SHP77 (cell line): ENCODE results near the gene CCNI.
"Not testable (repeated sequence)": the region's sequence is repeated elsewhere in the genome, so short reads cannot be mapped to it uniquely, and the experiment has no call there.

Experiments used
- DNase-seq, 2 experiments: peaks; one replicate each; lab custom pipeline; 2025; lab: John Stamatoyannopoulos, UW

CCNI gene

DNA sequence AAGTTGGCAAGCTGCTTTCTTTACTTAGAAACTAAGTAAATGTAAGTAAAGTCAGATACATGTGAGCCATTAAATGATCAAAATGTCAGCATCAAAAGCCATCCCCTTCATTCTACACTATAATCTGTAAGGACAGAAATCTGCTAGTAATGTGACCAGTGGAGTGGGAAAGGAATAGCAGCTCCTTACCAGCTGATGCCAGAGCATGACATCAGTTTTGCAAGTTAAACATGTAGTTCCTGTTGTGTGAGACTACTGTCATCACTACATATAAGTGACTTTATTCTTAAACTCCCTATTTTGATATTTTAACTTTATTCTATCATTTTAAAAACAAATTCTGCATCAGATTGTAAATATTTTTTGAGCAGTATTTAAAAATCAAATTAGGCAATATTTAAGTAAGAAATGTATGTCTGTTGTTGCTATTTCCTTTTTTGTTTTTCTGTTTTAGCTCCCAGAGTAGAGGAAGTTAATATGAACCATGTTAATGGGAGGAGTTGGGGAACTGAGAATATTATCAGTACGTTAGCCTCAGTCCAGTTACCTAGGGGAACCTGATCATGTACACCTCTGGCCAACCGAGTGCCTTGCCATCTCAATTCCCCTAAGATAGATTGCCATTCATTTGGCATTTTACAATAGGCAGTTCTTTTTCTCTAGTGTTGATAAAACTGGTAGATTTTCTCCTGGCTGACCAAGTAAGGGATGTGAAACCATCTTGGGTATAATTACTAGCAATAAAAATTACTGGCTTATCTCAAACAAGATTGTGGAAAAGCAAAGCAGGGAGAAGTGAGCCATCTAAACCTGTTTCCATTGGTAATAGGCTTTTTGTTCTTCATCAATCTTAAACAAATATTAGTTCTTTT, 34.7 kb downstream of the CCNI start:
- no peak for DNase-seq

DNA sequence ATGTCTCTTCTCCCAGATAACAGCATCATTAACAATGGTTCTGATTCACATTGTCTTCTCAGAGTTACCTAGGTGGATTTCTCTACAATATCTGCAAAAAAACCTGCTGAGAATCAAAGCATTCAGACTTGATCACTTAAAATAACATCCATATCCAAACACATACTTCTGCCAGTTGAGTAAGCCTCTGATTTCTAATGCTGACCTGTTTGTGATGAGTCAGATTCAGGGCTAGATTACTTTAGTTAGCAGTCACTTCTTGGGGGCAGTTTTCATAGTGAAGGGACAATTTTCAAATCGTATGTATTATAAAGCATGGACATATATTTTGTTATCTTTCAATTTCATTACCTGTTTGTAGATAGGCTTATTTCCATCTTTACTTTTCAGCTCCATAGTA, 35.5 kb downstream of the CCNI start:
- DNase-seq: no peak

DNA sequence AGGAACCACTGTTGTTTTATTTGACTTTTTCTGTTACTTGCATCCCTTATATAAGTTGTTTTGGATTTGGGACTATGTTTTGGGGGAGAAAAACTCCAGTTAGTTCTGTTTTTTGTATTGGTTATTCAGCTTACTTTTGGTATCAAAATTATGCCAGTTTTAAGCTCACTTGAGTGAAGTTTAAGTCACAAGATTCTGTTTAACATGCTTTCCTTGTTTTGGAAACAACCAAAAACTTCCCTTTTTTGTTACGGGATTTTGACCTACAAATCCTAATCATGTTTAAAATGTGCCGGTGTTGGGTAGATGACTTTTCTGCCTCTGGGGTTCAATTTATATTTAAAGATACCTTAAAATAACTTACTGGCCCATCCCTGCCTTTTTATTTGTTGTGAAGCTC, 36.0 kb downstream of the CCNI start:
- no peak for DNase-seq

DNA sequence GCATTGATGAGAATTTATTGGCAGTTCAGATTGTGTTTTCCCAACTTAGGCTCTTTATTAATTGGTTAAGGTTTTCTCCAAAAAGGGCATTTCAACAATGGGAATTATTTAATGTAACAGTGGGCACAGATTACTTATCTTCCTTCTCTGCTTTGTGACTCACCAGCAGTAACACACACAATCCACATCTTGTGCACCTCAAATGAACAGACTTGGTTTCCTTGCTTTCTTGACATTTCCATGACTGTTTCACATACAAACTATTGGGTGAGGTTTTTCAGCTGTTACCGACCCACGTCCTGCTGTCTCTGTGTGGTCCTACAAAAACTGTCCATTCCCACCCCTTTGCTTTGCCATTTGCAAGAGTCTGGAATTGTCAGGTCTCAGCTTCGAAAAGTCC, 38.1 kb downstream of the CCNI start:
- no peak for DNase-seq

DNA sequence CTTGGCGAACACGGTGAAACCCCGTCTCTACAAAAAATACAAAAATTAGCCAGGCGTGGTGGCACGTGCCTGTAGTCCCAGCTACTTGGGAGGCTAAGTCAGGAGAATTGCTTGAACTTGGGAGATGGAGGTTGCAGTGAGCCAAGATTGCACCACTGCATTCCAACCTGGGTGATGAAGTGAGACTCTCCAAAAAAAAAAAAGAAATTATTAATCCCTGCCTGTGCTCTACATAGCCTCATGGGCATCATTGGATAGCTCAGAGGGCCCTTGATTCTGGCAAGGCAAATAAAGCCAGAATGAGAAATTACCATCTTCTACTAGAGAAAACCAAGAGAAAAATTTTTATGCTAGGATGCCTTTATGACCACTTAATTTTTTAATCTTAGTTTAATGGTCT, 38.6 kb downstream of the CCNI start:
- DNase-seq: not testable (repeated sequence)

DNA sequence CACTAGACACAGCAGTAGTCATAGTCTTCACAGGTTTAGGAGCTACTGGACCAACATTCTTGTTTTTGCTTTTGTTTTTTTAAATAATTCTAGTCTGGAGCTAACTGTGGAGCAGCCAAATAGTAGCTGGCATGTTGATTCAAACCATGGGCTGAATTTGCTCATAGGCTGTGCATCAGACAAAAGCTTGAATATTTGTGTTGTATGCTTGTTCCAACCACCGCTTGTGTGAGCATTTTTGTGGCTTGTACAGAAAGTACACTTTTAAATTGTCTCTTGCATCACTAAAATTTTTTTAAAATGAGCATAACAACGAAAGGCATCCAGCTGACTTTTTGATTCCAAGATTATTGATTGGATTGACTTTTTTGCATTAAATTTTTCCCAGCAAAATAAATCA, 39.6 kb downstream of the CCNI start:
- no peak for DNase-seq

DNA sequence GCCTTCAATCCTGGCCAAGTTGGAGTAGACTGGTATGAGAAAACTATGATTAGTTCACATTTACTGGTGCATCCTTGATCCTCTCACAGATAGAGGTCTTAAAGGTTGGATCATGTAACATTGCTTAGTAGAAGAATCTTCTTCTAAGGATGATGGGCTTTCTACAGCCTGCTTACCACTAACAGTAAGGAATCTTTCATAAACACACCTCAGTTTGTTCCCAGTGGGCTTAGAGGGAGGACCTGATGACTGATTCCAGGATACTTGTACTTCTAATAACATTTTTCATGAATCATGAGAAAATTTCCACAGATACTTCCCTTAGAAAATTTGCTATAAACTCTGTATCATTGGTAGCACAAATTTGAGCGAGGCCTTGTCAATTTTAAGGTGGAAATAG, 40.6 kb downstream of the CCNI start:
- no peak for DNase-seq

DNA sequence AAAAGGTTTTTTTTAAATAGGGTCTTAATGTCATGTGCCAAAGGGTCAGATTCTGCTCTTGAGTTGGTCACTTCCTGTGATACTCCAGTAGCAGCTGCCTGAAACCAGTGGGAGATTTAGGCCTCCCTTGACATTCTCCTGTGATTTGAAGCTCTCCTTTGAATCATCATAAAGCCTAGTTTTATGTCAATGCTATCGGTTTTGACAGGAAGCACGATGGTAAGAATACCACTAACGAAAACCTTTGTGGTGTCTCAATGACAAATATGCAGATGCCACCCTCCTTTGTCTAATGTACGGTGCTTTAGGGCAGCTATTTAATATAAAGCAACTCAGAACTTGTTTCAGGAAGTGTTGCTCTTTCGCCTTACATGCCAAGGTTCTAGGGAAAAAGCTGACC, 44.2 kb downstream of the CCNI start:
- DNase-seq: no peak

DNA sequence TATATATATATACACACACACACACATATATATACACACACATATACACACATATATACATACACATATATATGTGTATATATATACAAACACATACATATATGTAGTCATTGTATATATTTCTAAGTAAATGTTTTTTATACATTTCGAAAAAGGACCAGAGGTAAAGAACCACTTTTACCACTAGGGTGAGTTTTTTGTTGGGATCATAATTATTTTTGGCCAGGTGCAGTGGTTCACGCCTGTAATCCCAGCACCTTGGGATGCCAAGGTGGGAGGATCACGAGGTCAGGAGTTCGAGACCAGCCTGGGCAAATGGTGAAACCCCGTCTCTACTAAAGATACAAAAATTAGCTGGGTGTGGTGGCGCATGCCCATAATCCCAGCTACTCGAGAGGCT, 46.0 kb downstream of the CCNI start:
- DNase-seq: not testable (repeated sequence)

DNA sequence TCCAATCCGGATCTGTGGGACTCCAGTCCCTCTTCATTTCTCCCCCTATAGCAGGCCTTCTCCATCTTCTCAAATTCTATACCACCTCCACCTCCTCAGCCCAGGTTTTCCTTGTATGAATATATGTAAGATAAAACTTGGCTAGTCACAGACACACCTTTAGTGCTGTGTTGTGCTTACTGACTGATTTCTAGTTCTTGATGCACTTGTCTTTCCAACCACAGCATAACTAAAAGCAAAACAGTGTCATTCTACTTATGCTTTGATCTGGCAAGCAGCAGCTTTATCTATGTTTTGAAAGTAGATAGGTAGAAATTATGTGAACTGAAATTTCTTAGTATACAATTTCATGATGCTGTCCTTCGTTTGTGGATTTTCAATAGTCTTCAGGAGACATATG, 47.5 kb downstream of the CCNI start:
- no peak for DNase-seq

DNA sequence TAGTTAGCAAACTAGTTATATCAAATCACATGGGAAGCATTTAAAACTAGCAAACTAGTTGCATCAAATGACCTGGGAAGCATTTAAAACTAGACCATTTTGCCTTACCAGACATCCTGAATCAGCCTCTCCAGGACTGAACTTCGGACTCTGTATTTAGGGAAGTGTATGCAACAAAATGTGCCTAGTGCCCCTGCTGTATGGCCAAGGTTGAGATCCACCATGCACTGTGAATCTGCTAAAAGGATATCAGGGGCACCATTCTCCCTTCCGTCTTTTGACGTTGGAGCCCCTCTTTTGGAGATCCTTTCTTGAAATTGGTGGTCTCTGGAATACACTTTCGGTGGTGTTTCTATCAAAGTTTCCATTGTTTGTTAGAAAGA, 49.5 kb downstream of the CCNI start:
- no peak for DNase-seq

DNA sequence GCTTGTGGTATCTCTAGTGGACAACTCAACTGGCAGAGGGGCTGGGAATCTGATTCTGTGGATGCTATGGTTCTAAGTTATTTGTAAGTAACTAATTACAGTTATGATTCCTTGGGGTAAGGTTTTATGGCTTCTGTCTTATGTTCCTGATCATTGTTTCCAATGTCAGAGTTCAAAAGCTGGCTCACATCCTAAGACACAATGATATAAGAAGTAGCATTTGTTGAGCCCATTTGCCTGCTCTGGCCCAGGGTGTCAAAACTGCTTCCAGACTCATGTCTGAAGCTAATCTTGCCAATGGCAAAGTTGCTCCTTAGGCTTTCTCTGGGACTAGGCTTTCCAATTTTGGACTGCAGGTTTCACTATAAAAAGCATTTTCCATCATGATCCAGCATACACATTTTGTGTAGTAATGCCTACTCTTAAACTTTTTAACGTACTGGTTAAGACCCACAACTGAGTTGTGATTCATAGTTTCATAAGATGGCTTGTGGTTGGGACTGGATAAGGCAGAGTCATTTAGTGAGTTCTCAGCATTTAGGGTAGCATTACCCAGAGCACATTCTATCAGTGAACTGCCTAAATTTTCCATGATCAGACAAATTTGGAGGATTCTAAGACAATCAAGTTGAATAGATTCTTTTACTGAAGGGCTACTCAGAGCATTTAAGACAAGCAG, 50.0 kb downstream of the CCNI start:
- DNase-seq: no peak

DNA sequence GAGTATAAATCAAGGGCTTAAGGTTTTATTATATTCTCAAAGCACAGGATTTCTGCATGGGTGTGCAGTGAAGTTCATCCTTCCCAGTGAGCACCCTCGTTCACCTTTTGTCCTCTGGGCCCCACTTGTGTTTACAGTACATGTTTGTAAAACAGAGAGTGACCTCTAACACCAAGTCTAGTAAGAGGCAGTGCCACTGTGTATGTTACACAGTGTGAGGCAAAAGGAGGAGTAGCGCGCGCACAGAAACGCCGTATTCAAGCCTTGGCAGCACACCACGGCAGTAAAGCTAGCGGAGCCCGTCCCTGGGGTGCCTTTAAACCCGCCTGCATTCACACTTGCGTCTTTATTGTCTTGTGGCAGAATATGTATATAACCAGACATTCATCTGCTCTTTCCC, 51.9 kb downstream of the CCNI start:
- no peak for DNase-seq

DNA sequence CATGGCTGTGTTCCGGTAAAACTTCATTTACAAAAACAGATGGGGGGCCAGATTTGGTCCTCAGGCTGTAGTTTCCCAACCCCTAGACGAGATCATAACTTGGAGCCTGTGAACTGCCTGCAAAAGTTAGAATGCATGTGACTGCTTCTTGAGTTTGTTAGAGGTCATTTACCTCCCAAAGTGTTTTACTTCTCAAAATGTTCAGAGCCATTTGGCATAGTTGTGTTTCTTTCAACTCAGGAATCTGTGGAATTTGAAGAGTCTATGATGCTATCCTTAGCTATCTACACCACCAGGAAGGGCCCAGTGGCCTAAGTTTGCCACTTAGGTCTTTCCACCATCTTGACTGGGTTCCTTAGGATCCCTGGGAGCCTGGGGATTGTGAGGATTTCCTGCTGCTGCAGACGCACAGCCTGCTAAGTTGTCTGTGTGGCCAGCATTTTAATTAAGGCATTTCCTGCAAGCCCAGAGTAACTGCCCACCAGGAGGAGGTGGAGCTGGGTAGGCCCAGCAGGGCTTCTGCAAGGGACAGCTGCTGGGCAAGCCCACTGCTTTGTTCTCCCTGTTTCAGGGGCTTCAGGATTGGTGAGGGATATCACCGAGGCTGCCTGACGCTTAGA, 53.1 kb downstream of the CCNI start:
- DNase-seq: no peak

DNA sequence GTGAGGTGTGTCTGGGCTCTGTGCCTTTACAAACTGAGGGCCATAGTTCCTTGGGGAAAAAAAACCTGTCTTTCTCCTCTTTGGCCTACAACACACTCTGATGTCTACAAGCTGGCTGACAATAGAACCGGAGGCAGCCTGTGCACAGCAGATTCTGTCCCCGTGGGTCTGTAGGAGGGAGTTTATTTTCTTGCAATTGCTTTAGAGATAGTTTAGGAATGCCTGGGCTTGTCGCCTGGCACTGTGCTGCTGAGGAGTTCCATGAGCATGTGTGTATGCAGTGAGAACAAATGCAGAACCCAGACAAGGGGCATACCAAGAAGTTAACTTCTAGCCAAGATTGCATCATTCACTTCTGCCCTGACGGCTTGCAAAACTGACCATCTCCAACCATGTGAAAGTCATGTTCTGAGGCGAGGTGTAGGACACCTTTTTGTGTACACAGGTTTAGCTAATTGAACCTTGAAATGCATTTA, 54.1 kb downstream of the CCNI start:
- no peak for DNase-seq

DNA sequence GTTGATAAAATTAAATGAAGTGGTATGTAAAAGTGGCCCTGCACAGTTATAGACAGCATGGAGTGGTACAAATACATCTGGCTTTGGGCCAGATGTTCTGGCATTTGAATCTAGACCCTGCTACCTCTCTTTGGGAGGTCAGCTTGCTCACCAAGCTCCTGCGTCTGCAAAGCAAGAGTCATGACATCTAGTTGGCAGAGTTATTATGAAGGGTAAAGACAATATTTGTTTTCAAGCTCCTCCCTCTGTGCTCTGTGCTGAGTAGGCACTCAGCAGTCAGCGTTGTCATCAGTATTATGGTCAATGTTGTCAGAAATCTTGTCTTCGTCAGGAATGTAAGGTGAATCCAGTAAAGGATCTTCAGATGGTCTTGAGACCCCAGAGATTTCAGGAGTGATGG, 55.8 kb downstream of the CCNI start:
- no peak for DNase-seq

DNA sequence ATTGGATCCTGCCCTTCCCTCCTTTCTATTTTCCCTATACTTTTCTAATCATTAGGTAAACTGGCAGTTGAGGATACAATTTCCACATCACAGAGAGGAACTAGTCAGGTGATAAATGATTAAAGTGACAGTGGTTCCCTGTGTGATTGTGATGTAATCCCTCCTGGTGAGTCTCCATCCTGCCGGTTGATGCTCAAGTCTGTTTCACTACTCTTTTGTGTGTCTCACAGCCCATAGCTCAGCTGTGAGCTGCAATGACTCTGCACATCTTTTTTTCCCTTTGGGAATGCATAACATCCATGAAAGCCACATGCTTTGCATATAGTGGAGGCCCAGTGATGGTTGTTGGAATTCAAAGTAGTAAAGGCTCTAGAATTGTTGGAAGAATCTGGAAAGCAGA, 60.4 kb downstream of the CCNI start:
- DNase-seq: no peak

DNA sequence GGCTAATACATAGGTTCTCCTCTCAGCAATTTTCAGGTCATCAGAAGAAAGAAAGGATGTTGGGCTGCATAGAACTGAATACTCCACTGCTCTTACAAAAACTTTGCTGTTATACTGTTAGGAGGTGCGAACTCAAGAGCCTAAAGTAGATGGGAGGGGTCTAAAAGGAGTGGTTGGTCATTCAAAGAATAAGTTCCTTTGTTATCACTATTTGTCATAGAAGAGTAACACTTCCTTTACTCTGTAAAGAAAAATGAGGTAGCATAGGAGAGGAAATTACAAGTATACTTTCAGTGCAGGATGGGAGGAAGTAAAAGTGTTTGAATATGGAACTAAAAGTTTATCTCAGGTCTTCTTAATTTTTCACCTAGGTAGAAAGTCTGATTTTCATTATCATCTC, 61.5 kb downstream of the CCNI start:
- DNase-seq: no peak

DNA sequence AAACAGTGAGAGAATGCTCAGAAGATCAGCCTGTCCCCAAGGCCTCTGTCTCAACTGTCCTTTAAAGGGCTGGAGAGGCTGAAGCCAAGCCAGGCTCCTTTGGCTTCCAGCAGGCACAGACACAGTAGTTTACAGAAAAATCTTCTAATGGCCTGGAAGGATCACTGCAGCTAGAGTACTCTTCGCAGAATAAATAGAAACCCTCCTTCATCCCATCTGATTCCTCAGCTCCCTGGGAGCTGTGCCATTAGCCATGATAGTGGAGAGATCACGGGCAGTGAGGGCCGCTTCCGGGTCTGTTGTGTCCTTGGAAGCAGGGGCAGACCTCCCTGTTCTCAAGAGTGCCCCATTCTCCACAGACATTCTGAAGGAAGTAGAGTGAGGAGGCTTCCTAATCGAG, 63.1 kb downstream of the CCNI start:
- no peak for DNase-seq

DNA sequence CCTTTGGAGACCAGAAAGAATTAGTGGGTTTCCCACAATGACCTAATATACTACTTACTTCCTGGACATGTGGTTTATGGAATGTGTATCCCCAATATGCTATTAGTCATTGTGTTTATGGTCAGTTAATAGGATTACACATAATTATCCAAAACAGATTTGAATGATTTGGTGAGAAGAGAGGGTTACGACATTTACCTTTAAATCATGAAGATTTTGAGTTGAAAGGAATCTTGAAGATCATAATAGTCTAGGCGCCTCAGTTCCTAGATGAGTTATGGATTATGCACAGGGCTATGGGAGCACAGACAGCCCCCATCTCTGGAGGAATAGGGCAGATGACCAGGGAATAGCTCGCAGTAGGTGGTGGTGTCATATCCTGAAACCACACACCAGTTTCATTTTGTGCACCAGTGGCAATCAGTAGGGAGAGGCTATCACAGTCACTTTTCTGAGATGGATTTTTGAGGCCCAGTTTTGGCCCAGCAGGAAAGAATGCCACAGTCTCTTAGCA, 64.9 kb downstream of the CCNI start:
- DNase-seq: no peak

DNA sequence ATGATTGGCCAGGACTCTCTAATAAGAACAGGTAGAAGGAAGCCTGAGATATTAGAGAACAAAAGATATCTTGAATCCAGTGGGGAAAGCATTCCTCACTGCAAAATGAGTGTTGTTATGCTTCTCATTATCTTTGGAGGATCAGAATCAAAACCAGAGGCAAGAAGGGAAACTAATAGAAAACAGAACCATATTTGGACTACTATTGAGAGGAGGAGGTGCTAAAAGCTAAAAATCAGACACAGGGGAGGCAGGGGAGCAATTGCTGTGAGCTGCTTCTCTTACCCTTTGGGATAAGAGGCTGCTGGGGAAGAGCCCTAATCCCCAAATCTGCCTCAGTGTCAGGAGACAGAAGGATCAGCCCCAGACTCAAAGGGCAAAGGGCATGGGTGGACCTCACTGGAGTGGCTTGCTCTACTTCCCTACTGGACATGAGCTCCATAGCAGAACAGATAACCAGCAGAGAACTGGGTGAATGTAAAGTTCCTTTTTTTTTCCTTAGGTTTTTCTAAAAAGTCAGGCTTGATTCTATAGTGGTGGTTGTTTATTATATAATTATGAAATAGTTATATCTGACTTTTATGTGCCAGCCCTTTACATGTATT, 66.2 kb downstream of the CCNI start:
- DNase-seq: no peak
